CD4-positive, alpha-beta T cell treated with Interleukin-15 for 4 hours (primary cell): Measurements from ENCODE around the gene DOK6.
"Not testable (repeated sequence)": the region's sequence is repeated elsewhere in the genome, so short reads cannot be mapped to it uniquely, and the experiment has no call there.

Experiments used
- DNase-seq: peaks from one replicate; pipeline ENCODE4 v3.0.0-alpha.2; 2020; ENCODE audit warnings: low spot score

Gene DOK6

GRCh38 chr18:69626643-69627242 is 226.1 kb downstream of the DOK6 start:
- DNase-seq, result no peak

GRCh38 chr18:69628774-69629359 is 228.2 kb downstream of the DOK6 start:
- DNase-seq, result no peak

GRCh38 chr18:69631281-69631680 is 230.6 kb downstream of the DOK6 start:
- DNase-seq, result no peak

- no peak for DNase-seq
These were observed 234.8 kb downstream of the DOK6 start for GRCh38 chr18:69635482-69635881.

GRCh38 chr18:69636529-69637301 is 236.0 kb downstream of the DOK6 start:
- peak; percentile 17 for DNase-seq

GRCh38 chr18:69638056-69638455 is 237.4 kb downstream of the DOK6 start:
- no peak for DNase-seq

- DNase-seq, result no peak
These were observed 247.0 kb downstream of the DOK6 start for GRCh38 chr18:69647702-69648101.

GRCh38 chr18:69648486-69648885 is 247.8 kb downstream of the DOK6 start:
- DNase-seq, result no peak

- no peak for DNase-seq
These were observed 249.0 kb downstream of the DOK6 start for GRCh38 chr18:69649684-69650083.

GRCh38 chr18:69651243-69651642 is 250.6 kb downstream of the DOK6 start:
- DNase-seq, result no peak

GRCh38 chr18:69655816-69656215 is 255.1 kb downstream of the DOK6 start:
- no peak for DNase-seq

GRCh38 chr18:69658103-69658502 is 257.4 kb downstream of the DOK6 start:
- no peak for DNase-seq

- DNase-seq, result no peak
These were observed 258.0 kb downstream of the DOK6 start for GRCh38 chr18:69658685-69659084.

GRCh38 chr18:69659142-69659651 is 258.5 kb downstream of the DOK6 start:
- DNase-seq, result no peak

GRCh38 chr18:69662090-69662489 is 261.4 kb downstream of the DOK6 start:
- not testable (repeated sequence) for DNase-seq

- no peak for DNase-seq
These were observed 263.7 kb downstream of the DOK6 start for GRCh38 chr18:69664399-69664798.

GRCh38 chr18:69674292-69674877 is 273.7 kb downstream of the DOK6 start:
- DNase-seq, result no peak

GRCh38 chr18:69674966-69675365 is 274.3 kb downstream of the DOK6 start:
- no peak for DNase-seq

GRCh38 chr18:69677595-69677994 is 276.9 kb downstream of the DOK6 start:
- no peak for DNase-seq

GRCh38 chr18:69680123-69680522 is 279.4 kb downstream of the DOK6 start:
- DNase-seq, result no peak

GRCh38 chr18:69683176-69683575 is 282.5 kb downstream of the DOK6 start:
- no peak for DNase-seq

- no peak for DNase-seq
These were observed 284.1 kb downstream of the DOK6 start for GRCh38 chr18:69684789-69685188.

- DNase-seq, result no peak
These were observed 286.2 kb downstream of the DOK6 start for GRCh38 chr18:69686861-69687260.
